HG03520 (cell line): ENCODE measurements around the gene ZNF488.
"Not testable (repeated sequence)": the region's sequence is repeated elsewhere in the genome, so short reads cannot be mapped to it uniquely, and the experiment has no call there.

Experiments used
- ATAC-seq: cut with Tn5 transposase; IDR thresholded peaks from one replicate; pipeline ENCODE4 v1.9.1; 2021; ENCODE audit warnings: mild to moderate bottlenecking, moderate library complexity; ENCODE audit not compliant: unreplicated experiment

ZNF488 gene

GRCh38 chr10:47384148-47384921 lies at the start of gene ZNF488:
TSS of gene ZNF488 (minus strand) at chr10:47384293. CDS start at chr10:47368829, 15,464 bp downstream.
- ATAC-seq = peak; percentile 85

GRCh38 chr10:47425813-47426419 lies 41.8 kb upstream of the ZNF488 start:
- ATAC-seq = no peak

- no peak for ATAC-seq
These were observed 40.1 kb upstream of the ZNF488 start for GRCh38 chr10:47424231-47424630.

GRCh38 chr10:47423476-47423875 lies 39.4 kb upstream of the ZNF488 start:
- ATAC-seq = no peak

GRCh38 chr10:47421057-47421952 lies 37.2 kb upstream of the ZNF488 start:
- no peak for ATAC-seq

GRCh38 chr10:47420305-47421056 lies 36.4 kb upstream of the ZNF488 start:
- ATAC-seq = no peak

- ATAC-seq = no peak
These were observed 35.3 kb upstream of the ZNF488 start for GRCh38 chr10:47419421-47419820.

- ATAC-seq = no peak
These were observed 34.9 kb upstream of the ZNF488 start for GRCh38 chr10:47418966-47419365.

GRCh38 chr10:47418321-47418720 lies 34.2 kb upstream of the ZNF488 start:
- no peak for ATAC-seq

GRCh38 chr10:47416305-47417218 lies 32.5 kb upstream of the ZNF488 start:
- not testable (repeated sequence) for ATAC-seq

- ATAC-seq = no peak
These were observed 31.6 kb upstream of the ZNF488 start for GRCh38 chr10:47415520-47416304.

- no peak for ATAC-seq
These were observed 30.8 kb upstream of the ZNF488 start for GRCh38 chr10:47414752-47415519.

- ATAC-seq = no peak
These were observed 30.1 kb upstream of the ZNF488 start for GRCh38 chr10:47414227-47414592.

GRCh38 chr10:47413531-47414226 lies 29.6 kb upstream of the ZNF488 start:
- no peak for ATAC-seq

- no peak for ATAC-seq
These were observed 28.8 kb upstream of the ZNF488 start for GRCh38 chr10:47412869-47413268.

GRCh38 chr10:47412177-47412730 lies 28.2 kb upstream of the ZNF488 start:
- ATAC-seq = no peak

GRCh38 chr10:47410862-47411261 lies 26.8 kb upstream of the ZNF488 start:
- no peak for ATAC-seq
